SK-N-SH (cell line): ENCODE data around the gene MTERF2. TPM values are rescaled to one million over a fixed set of nuclear protein-coding genes. Genes with fewer than 3 reads are reported as not detected.

Source experiments
- CTCF ChIA-PET: fragments of 300-600, 350-600 bp; formaldehyde crosslinking; extraction: SDS; loops from one replicate; lab custom pipeline; 2021; lab: Yijun Ruan, JAX
- POLR2A ChIA-PET: fragments of 350-600 bp; sonication (Branson Sonifier 250); formaldehyde crosslinking; extraction: SDS; loops from one replicate; lab custom pipeline; 2020; ENCODE audit warnings: antibody characterized with exemption, inconsistent platforms; lab: Yijun Ruan, JAX
- DNase-seq: peaks from one replicate; pipeline ENCODE4 v3.0.0; 2012
- H2AFZ ChIP-seq: fragments of 200-600 bp; sonication (generic); 2 replicates; pipeline ENCODE4 v1.8.1; 2016; ENCODE audit warnings: antibody characterized with exemption, mild to moderate bottlenecking, low read depth
- H3F3A ChIP-seq: fragments of 200-600 bp; sonication (generic); replicated peaks from 2 replicates; pipeline ENCODE3; 2016; ENCODE audit warnings: antibody characterized with exemption, mild to moderate bottlenecking; ENCODE audit not compliant: insufficient read depth
- H3K27ac ChIP-seq, 2 experiments: fragments of 200-500 bp in 1 of 2; fragments of 200-600 bp in 1 of 2; sonication (Bioruptor generic) in 1 of 2; sonication (generic), shearing (Covaris generic) in 1 of 2; 2 replicates each; pipeline versions ENCODE4 v1.5.1 to v1.6.1; 2014 to 2016; ENCODE audit warnings: low read depth in 2 of 2, inconsistent platforms in 1 of 2, low read length in 1 of 2, mild to moderate bottlenecking in 1 of 2, mixed read lengths in 1 of 2
- H3K27me3 ChIP-seq: fragments of 200-600 bp; sonication (generic), shearing (Covaris generic); 2 replicates; pipeline ENCODE4 v1.6.1; 2016; ENCODE audit warnings: mixed run types; ENCODE audit not compliant: insufficient read depth
- H3K36me3 ChIP-seq, 2 experiments: fragments of 200-500 bp in 1 of 2; fragments of 200-600 bp in 1 of 2; sonication (Bioruptor generic) in 1 of 2; sonication (generic) in 1 of 2; replicated peaks in 1 of 2; 2 replicates each; pipeline versions ENCODE3 to v1.5.1; 2014 to 2016; ENCODE audit warnings: low read length in 1 of 2, mild to moderate bottlenecking in 1 of 2; ENCODE audit not compliant: insufficient read depth in 2 of 2, control insufficient read depth in 1 of 2
- H3K4me1 ChIP-seq, 2 experiments: fragments of 200-500 bp in 1 of 2; fragments of 200-600 bp in 1 of 2; sonication (Bioruptor generic) in 1 of 2; sonication (generic), shearing (Covaris generic) in 1 of 2; 2 replicates each; pipeline versions ENCODE4 v1.5.1 to v1.6.1; 2014 to 2016; ENCODE audit warnings: low read depth in 1 of 2, low read length in 1 of 2, mixed run types in 1 of 2; ENCODE audit not compliant: insufficient read depth in 2 of 2, control insufficient read depth in 1 of 2
- H3K4me2 ChIP-seq: fragments of 200-600 bp; sonication (generic), shearing (Covaris generic); 2 replicates; pipeline ENCODE4 v1.6.1; 2017; ENCODE audit warnings: mixed run types
- H3K4me3 ChIP-seq, 2 experiments: fragments of 200-500 bp in 1 of 2; fragments of 200-600 bp in 1 of 2; sonication (Bioruptor generic) in 1 of 2; sonication (generic), shearing (Covaris generic) in 1 of 2; 2 replicates each; pipeline versions ENCODE4 v1.5.1 to v1.8.1; 2014 to 2016; ENCODE audit warnings: low read depth in 2 of 2, inconsistent platforms in 1 of 2, low read length in 1 of 2, mild to moderate bottlenecking in 1 of 2, mixed read lengths in 1 of 2, moderate library complexity in 1 of 2
- H3K79me2 ChIP-seq: fragments of 200-600 bp; sonication (generic); 2 replicates; pipeline ENCODE4 v1.8.1; 2017; ENCODE audit warnings: mild to moderate bottlenecking; ENCODE audit not compliant: insufficient read depth
- H3K9ac ChIP-seq: fragments of 200-600 bp; sonication (generic); 2 replicates; pipeline ENCODE4 v1.6.1; 2017; ENCODE audit warnings: mixed run types
- H3K9me2 ChIP-seq: fragments of 200-600 bp; sonication (generic); 2 replicates; pipeline ENCODE4 v1.6.1; 2017; ENCODE audit warnings: mixed run types
- H3K9me3 ChIP-seq: fragments of 200-600 bp; sonication (generic); 2 replicates; pipeline ENCODE4 v1.6.1; 2017; ENCODE audit warnings: mixed run types, mild to moderate bottlenecking, moderate library complexity
- H4K20me1 ChIP-seq: fragments of 200-600 bp; sonication (generic); 2 replicates; pipeline ENCODE4 v1.6.1; 2017; ENCODE audit warnings: mild to moderate bottlenecking, mixed run types; ENCODE audit not compliant: insufficient read depth
- CHD2 ChIP-seq: fragments of 150-350 bp; IDR thresholded peaks from 2 replicates; pipeline ENCODE4 v1.6.1; 2018; ENCODE audit warnings: low read length; ENCODE audit not compliant: partially characterized antibody
- EP300 ChIP-seq, 2 experiments: IDR thresholded peaks; 2 replicates each; pipeline versions ENCODE4 v1.4.0 to v1.6.1; 2012; ENCODE audit warnings: borderline replicate concordance in 1 of 2, low read depth in 1 of 2, low read length in 1 of 2
- EZH2phosphoT487 ChIP-seq: fragments of 200-600 bp; sonication (generic); IDR thresholded peaks from 2 replicates; pipeline ENCODE4 v1.6.1; 2017; ENCODE audit warnings: low read depth, mixed run types, mild to moderate bottlenecking, antibody characterized with exemption, moderate library complexity, borderline replicate concordance
- FOSL2 ChIP-seq: IDR thresholded peaks from 2 replicates; pipeline ENCODE4 v1.4.0; 2012; ENCODE audit warnings: low read depth, mild to moderate bottlenecking, moderate library complexity, borderline replicate concordance
- FOXJ3 ChIP-seq: sonication (generic); formaldehyde crosslinking; IDR thresholded peaks from 2 replicates; pipeline ENCODE4 v1.5.1; 2020; ENCODE audit warnings: mild to moderate bottlenecking, missing genetic modification reagents
- GABPA ChIP-seq: IDR thresholded peaks from 2 replicates; pipeline ENCODE4 v1.4.0; 2012; ENCODE audit warnings: low read depth, mild to moderate bottlenecking
- MAX ChIP-seq: IDR thresholded peaks from 2 replicates; pipeline ENCODE4 v1.4.0; 2012; ENCODE audit warnings: low read depth
- MEF2A ChIP-seq: IDR thresholded peaks from 2 replicates; pipeline ENCODE4 v1.4.0; 2012; ENCODE audit warnings: low read depth, borderline replicate concordance
- MXI1 ChIP-seq: IDR thresholded peaks from 2 replicates; pipeline ENCODE4 v1.6.1; 2012; ENCODE audit warnings: mild to moderate bottlenecking, low read depth, low read length, improper control_type of control experiment
- NFIC ChIP-seq: IDR thresholded peaks from 2 replicates; pipeline ENCODE4 v1.4.0; 2012; ENCODE audit warnings: borderline replicate concordance
- POLR2AphosphoS5 ChIP-seq: IDR thresholded peaks from 2 replicates; pipeline ENCODE4 v1.6.1; 2012; ENCODE audit warnings: low read depth, low read length
- RFX5 ChIP-seq: IDR thresholded peaks from 2 replicates; pipeline ENCODE4 v1.6.1; 2012; ENCODE audit warnings: mild to moderate bottlenecking, improper control_type of control experiment, low read length
- RXRA ChIP-seq: IDR thresholded peaks from 2 replicates; pipeline ENCODE4 v1.4.0; 2012; ENCODE audit warnings: low read depth, mild to moderate bottlenecking, borderline replicate concordance
- SIN3A ChIP-seq: IDR thresholded peaks from 2 replicates; pipeline ENCODE4 v1.6.1; 2012; ENCODE audit warnings: low read depth, mild to moderate bottlenecking, low read length, moderate library complexity, borderline replicate concordance
- SMC3 ChIP-seq: IDR thresholded peaks from 2 replicates; pipeline ENCODE4 v1.6.1; 2012; ENCODE audit warnings: low read depth, low read length, improper control_type of control experiment
- TCF12 ChIP-seq: IDR thresholded peaks from 2 replicates; pipeline ENCODE4 v1.4.0; 2012
- TEAD4 ChIP-seq: IDR thresholded peaks from 2 replicates; pipeline ENCODE4 v1.4.0; 2012; ENCODE audit warnings: mild to moderate bottlenecking, borderline replicate concordance; ENCODE audit not compliant: insufficient read depth
- USF1 ChIP-seq: IDR thresholded peaks from 2 replicates; pipeline ENCODE4 v1.4.0; 2012; ENCODE audit warnings: low read depth, borderline replicate concordance
- WGBS: methylation state at CpG from one replicate; pipeline ENCODE4 v1.1.6; 2017; ENCODE audit warnings: low lambda C conversion rate; 5-methylcytosine and 5-hydroxymethylcytosine counted together
- polyA plus RNA-seq, 3 experiments: library from polyadenylated mRNA; depleted of rRNA; stranded (reverse); fragments of >200 nt; gene quantifications; 2 replicates each; pipeline ENCODE4 v1.2.3, GENCODE V29; 2012
- TF ChIP-seq, protein P1 (sequence below): IDR thresholded peaks from 2 replicates; pipeline ENCODE4 v1.4.0; 2012; ENCODE audit warnings: low read depth, borderline replicate concordance
- TF ChIP-seq, protein P2 (sequence below): fragments of 150-350 bp; IDR thresholded peaks from 2 replicates; pipeline ENCODE4 v1.6.1; 2017; ENCODE audit warnings: antibody characterized with exemption, low read length, low read depth, borderline replicate concordance
- TF ChIP-seq, protein P3 (sequence below): fragments of 150-350 bp; IDR thresholded peaks from 2 replicates; pipeline ENCODE4 v1.6.1; 2016; ENCODE audit warnings: mild to moderate bottlenecking, low read depth, low read length

MTERF2 gene
- polyA plus RNA-seq, 1 of the 3 experiments (the other 2 are of a cell fraction) = 5.9 TPM

DNA sequence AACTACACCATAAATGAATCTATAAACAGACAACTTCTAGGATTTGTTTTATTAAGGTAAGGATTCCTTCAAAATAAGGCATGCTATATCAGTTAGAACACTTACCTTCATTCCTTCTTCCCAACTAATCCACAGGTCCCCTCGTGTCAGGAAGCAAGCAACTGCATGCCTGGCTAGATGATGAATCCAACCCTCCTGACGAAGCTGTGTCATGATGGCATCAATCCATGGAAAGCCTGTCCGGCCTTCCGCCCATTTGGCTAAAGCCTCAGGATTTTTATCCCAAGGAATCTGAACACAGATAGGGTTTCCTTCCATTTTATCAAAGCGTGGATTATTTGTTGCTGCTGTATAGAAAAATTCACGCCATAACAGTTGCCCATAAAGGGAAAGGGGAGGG lies 12.5 kb upstream of the MTERF2 start:
- Histone ChIP-seq H3K27me3 (no peaks in the 10 kb centered on the region), H3K4me2 (no peak overlapping the region), H3F3A (no peaks in the 10 kb centered on the region), H3K9ac (no peak overlapping the region), H3K4me3 (no peak overlapping the region), H3K9me2 (no peaks in the 10 kb centered on the region), H2AFZ (no peak overlapping the region), H3K4me1 (peaks cover 0 to 5% of the 10 kb centered on the region in 2 experiments; a peak in 1 of 4 replicates), H4K20me1 (no peaks in the 10 kb centered on the region), H3K9me3 (no peaks in the 10 kb centered on the region), H3K27ac (no peak overlapping the region), H3K79me2 (no peaks in the 10 kb centered on the region), H3K36me3 (peaks cover 6 to 17% of the 10 kb centered on the region in 2 experiments)
- POLR2A ChIA-PET = no interaction called here
- no peak for DNase-seq
- TF ChIP-seq TCF12 = no peak
- no peak for TF ChIP-seq USF1
- TF ChIP-seq, protein P1, sequence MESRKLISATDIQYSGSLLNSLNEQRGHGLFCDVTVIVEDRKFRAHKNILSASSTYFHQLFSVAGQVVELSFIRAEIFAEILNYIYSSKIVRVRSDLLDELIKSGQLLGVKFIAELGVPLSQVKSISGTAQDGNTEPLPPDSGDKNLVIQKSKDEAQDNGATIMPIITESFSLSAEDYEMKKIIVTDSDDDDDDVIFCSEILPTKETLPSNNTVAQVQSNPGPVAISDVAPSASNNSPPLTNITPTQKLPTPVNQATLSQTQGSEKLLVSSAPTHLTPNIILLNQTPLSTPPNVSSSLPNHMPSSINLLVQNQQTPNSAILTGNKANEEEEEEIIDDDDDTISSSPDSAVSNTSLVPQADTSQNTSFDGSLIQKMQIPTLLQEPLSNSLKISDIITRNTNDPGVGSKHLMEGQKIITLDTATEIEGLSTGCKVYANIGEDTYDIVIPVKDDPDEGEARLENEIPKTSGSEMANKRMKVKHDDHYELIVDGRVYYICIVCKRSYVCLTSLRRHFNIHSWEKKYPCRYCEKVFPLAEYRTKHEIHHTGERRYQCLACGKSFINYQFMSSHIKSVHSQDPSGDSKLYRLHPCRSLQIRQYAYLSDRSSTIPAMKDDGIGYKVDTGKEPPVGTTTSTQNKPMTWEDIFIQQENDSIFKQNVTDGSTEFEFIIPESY = no peak
- no peak for TF ChIP-seq FOSL2
- TF ChIP-seq EZH2phosphoT487 = no peak
- TF ChIP-seq, protein P2, sequence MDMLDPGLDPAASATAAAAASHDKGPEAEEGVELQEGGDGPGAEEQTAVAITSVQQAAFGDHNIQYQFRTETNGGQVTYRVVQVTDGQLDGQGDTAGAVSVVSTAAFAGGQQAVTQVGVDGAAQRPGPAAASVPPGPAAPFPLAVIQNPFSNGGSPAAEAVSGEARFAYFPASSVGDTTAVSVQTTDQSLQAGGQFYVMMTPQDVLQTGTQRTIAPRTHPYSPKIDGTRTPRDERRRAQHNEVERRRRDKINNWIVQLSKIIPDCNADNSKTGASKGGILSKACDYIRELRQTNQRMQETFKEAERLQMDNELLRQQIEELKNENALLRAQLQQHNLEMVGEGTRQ = no peak
- TF ChIP-seq GABPA = no peak
- TF ChIP-seq RXRA = no peak
- TF ChIP-seq SMC3 = no peak
- no peak for TF ChIP-seq RFX5
- TF ChIP-seq EP300 (IDR thresholded peaks at IDR 0.05; ENCODE audit: borderline replicate concordance in 1 of 2, low read depth in 1 of 2, low read length in 1 of 2) = no peak
- 95% methylated on average over 6 of the region's 6 CpGs for WGBS
- CTCF ChIA-PET = no interaction called here

DNA sequence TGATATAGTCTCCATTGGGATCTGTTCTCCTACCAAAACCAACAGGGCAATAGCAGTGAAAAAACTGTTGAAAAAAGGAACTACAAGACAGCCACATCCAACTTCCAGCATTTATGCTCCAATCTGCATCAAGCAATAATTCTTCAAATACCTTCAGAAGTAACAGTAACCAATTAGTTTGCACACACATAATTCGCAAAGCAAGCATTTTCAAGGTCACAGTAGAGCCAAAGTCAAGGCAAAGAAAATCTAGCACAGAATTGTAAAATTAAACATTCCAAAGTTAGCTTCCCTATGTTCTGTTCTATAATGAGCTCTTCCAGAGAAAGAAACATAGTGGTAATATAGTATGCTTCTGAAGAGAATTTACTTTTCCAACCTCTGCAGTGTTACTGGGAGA lies 11.0 kb upstream of the MTERF2 start:
- H3K4me3 ChIP-seq = no peak overlapping the region
- CTCF ChIA-PET = interaction anchor here (0.6 to 2.4 kb wide), 3 partner anchors 11 to 1976 kb away, joined by 3 to 6 read pairs (median 3); no protein-coding TSS in a partner anchor
- POLR2A ChIA-PET = no interaction called here
- no peak overlapping the region for H2AFZ ChIP-seq
- no peaks in the 10 kb centered on the region for H4K20me1 ChIP-seq
- no peak overlapping the region for H3K27ac ChIP-seq
- peaks cover 6 to 17% of the 10 kb centered on the region in 2 experiments for H3K36me3 ChIP-seq
- H3K9ac ChIP-seq = no peak overlapping the region
- no peaks in the 10 kb centered on the region for H3K9me3 ChIP-seq
- no peaks in the 10 kb centered on the region for H3K27me3 ChIP-seq
- H3K9me2 ChIP-seq = no peaks in the 10 kb centered on the region
- no peaks in the 10 kb centered on the region for H3K79me2 ChIP-seq
- WGBS = 92% methylated on average over 1 of the region's 1 CpG
- no peak for DNase-seq
- H3F3A ChIP-seq = no peaks in the 10 kb centered on the region
- H3K4me1 ChIP-seq = peaks cover 0 to 5% of the 10 kb centered on the region in 2 experiments; a peak in 1 of 4 replicates
- H3K4me2 ChIP-seq = no peak overlapping the region
- TF ChIP-seq, protein P3, sequence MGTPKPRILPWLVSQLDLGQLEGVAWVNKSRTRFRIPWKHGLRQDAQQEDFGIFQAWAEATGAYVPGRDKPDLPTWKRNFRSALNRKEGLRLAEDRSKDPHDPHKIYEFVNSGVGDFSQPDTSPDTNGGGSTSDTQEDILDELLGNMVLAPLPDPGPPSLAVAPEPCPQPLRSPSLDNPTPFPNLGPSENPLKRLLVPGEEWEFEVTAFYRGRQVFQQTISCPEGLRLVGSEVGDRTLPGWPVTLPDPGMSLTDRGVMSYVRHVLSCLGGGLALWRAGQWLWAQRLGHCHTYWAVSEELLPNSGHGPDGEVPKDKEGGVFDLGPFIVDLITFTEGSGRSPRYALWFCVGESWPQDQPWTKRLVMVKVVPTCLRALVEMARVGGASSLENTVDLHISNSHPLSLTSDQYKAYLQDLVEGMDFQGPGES = no peak
- no peak for TF ChIP-seq FOXJ3
- TF ChIP-seq, protein P2 = no peak
- TF ChIP-seq NFIC = no peak
- no peak for TF ChIP-seq SIN3A
- no peak for TF ChIP-seq CHD2
- no peak for TF ChIP-seq POLR2AphosphoS5
- TF ChIP-seq RXRA = no peak
- no peak for TF ChIP-seq MXI1
- no peak for TF ChIP-seq EZH2phosphoT487
- no peak for TF ChIP-seq MAX
- TF ChIP-seq TEAD4 = no peak
- TF ChIP-seq MEF2A = no peak
